Body of pancreas (tissue), 4 donors: ENCODE data around the gene NUTF2.

Experiments used
- CTCF ChIP-seq, 7 experiments: fragments of 450-650 bp in 4 of 7; fragments of 200-600 bp in 3 of 7; sonication (generic) in 3 of 7; IDR thresholded peaks; one replicate each; pipeline ENCODE4 v1.5.1; 2016 to 2019; ENCODE audit warnings: antibody characterized with exemption in 7 of 7
- POLR2A ChIP-seq, 3 donors: fragments of 450-650 bp; IDR thresholded peaks; one replicate each; pipeline ENCODE4 v1.6.1; 2016; ENCODE audit warnings: antibody characterized with exemption in 3 of 3, mild to moderate bottlenecking in 2 of 3

GRCh38 chr16:67893743-67894399, 47.1 kb downstream of the NUTF2 start:
- TF ChIP-seq POLR2A (IDR thresholded peaks at IDR 0.05) (peak in 2 of 3 donors; percentile 6 to 12), CTCF (IDR thresholded peaks at IDR 0.05) (no peak)
